Sigmoid colon (tissue), 7 donors: Measurements from ENCODE around the gene ETV5. TPM values are rescaled to one million over a fixed set of nuclear protein-coding genes. Genes with fewer than 3 reads are reported as not detected.

ENCODE experiments used
- DNase-seq: peaks from one replicate; pipeline ENCODE4 v3.0.0-alpha.2; 2019
- H3K27ac ChIP-seq, 4 donors: fragments of 200-600 bp; sonication (generic); one replicate each; pipeline ENCODE4 v1.5.1; 2016 to 2019; ENCODE audit warnings: mild to moderate bottlenecking in 1 of 4
- H3K27me3 ChIP-seq, 3 donors: fragments of 200-600 bp; sonication (generic); one replicate each; pipeline ENCODE4 v1.5.1; 2019; ENCODE audit warnings: mild to moderate bottlenecking in 1 of 3
- H3K36me3 ChIP-seq, 4 donors: fragments of 200-600 bp; sonication (generic); one replicate each; pipeline ENCODE4 v1.5.1; 2016 to 2019
- H3K4me1 ChIP-seq, 4 donors: fragments of 200-600 bp; sonication (generic); one replicate each; pipeline ENCODE4 v1.5.1; 2017 to 2019
- H3K4me3 ChIP-seq, 4 donors: fragments of 200-600 bp; sonication (generic); one replicate each; pipeline ENCODE4 v1.5.1; 2017 to 2019; ENCODE audit warnings: mild to moderate bottlenecking in 2 of 4, moderate library complexity in 1 of 4
- H3K9me3 ChIP-seq, 4 donors: fragments of 200-600 bp in 3 of 4; sonication (generic) in 3 of 4; one replicate each; pipeline versions ENCODE4 v1.5.1 to v1.6.1; 2013 to 2019
- CTCF ChIP-seq, 4 experiments: fragments of 450-650 bp in 3 of 4; fragments of 200-600 bp in 1 of 4; IDR thresholded peaks; one replicate each; pipeline ENCODE4 v1.5.1; 2016 to 2019; ENCODE audit warnings: antibody characterized with exemption in 4 of 4, mild to moderate bottlenecking in 3 of 4, moderate library complexity in 2 of 4
- EP300 ChIP-seq, 4 donors: sonication (generic); formaldehyde crosslinking; IDR thresholded peaks; one replicate each; pipeline ENCODE4 v1.6.1; 2017; ENCODE audit warnings: antibody characterized with exemption in 4 of 4
- POLR2A ChIP-seq, 2 donors: fragments of 450-650 bp; IDR thresholded peaks; one replicate each; pipeline ENCODE4 v1.6.1; 2016; ENCODE audit warnings: antibody characterized with exemption in 2 of 2, mild to moderate bottlenecking in 2 of 2, moderate library complexity in 2 of 2
- POLR2AphosphoS5 ChIP-seq, 4 donors: sonication (generic); formaldehyde crosslinking; IDR thresholded peaks; one replicate each; pipeline ENCODE4 v1.6.1; 2017; ENCODE audit warnings: antibody characterized with exemption in 4 of 4
- WGBS, 2 donors: extraction: QIAGEN DNeasy Blood & Tissue Kit; methylation state at CpG; one replicate each; pipeline ENCODE4 v1.1.7; 2013; 5-methylcytosine and 5-hydroxymethylcytosine counted together
- intact Hi-C: fragments of 100-400 bp; cut with DNase I; formaldehyde crosslinking; loops from one replicate; pipeline ENCODE4 v1.15.1; 2023
- polyA plus RNA-seq, 3 donors: library from polyadenylated mRNA; stranded (reverse); fragments of 200-250 nt; gene quantifications; one replicate each; pipeline ENCODE4 v1.2.3, GENCODE V29; 2013
- total RNA-seq, 4 donors: library from RNA; depleted of rRNA; stranded (reverse); fragments of >200 nt; gene quantifications; one replicate each; pipeline ENCODE4 v1.1.0, GENCODE V29; 2016
- donor health status: healthy with polysubstance abuse.
- donor health status: Bipolar disorder and iron deficiency.
- donor health status: healthy.

Gene ETV5
- total and polyA plus RNA-seq, 7 donors: 2.3 to 8.4 (median 6.3) TPM

- Histone ChIP-seq H3K36me3 (peaks cover 0 to 4% (median 0%) of the 10 kb centered on the region in 4 donors), H3K4me1 (no peaks in the 10 kb centered on the region), H3K4me3 (no peak overlapping the region), H3K27ac (no peak overlapping the region), H3K27me3 (no peaks in the 10 kb centered on the region), H3K9me3 (no peaks in the 10 kb centered on the region)
- WGBS, 2 donors: 89 to 94% methylated on average over 2 of the region's 2 CpGs
- intact Hi-C loops: no loop called here
- no peak for DNase-seq
- TF ChIP-seq CTCF (IDR thresholded peaks at IDR 0.05): no peak
- no peak for TF ChIP-seq EP300 (IDR thresholded peaks at IDR 0.05)
- TF ChIP-seq POLR2A (IDR thresholded peaks at IDR 0.05): no peak
- no peak for TF ChIP-seq POLR2AphosphoS5 (IDR thresholded peaks at IDR 0.05)
These were observed 25.1 kb downstream of the ETV5 start for GRCh38 chr3:186083746-186084145.

GRCh38 chr3:186082150-186082549, 26.7 kb downstream of the ETV5 start:
- peaks cover 0 to 6% (median 0%) of the 10 kb centered on the region in 4 donors for H3K36me3 ChIP-seq
- DNase-seq: no peak
- H3K27me3 ChIP-seq: no peaks in the 10 kb centered on the region
- WGBS, 2 donors: 88 to 94% methylated on average over 8 of the region's 8 CpGs
- H3K27ac ChIP-seq: no peak overlapping the region
- H3K4me1 ChIP-seq: no peaks in the 10 kb centered on the region
- no peaks in the 10 kb centered on the region for H3K9me3 ChIP-seq
- intact Hi-C loops: no loop called here
- no peak overlapping the region for H3K4me3 ChIP-seq
- TF ChIP-seq POLR2A (IDR thresholded peaks at IDR 0.05) (no peak), CTCF (IDR thresholded peaks at IDR 0.05) (no peak), EP300 (IDR thresholded peaks at IDR 0.05) (no peak), POLR2AphosphoS5 (IDR thresholded peaks at IDR 0.05) (no peak)

GRCh38 chr3:186081678-186082077, 27.2 kb downstream of the ETV5 start:
- H3K4me1 ChIP-seq: no peaks in the 10 kb centered on the region
- no peak for DNase-seq
- H3K4me3 ChIP-seq: no peak overlapping the region
- TF ChIP-seq POLR2A (IDR thresholded peaks at IDR 0.05) (no peak), CTCF (IDR thresholded peaks at IDR 0.05) (no peak), EP300 (IDR thresholded peaks at IDR 0.05) (no peak), POLR2AphosphoS5 (IDR thresholded peaks at IDR 0.05) (no peak)
- no peaks in the 10 kb centered on the region for H3K27me3 ChIP-seq
- intact Hi-C loops: no loop called here
- H3K36me3 ChIP-seq: peaks cover 0 to 6% (median 0%) of the 10 kb centered on the region in 4 donors
- H3K27ac ChIP-seq: no peak overlapping the region
- 94 to 96% methylated on average over 2 of the region's 2 CpGs for WGBS, 2 donors
- H3K9me3 ChIP-seq: no peaks in the 10 kb centered on the region

GRCh38 chr3:186080849-186081438, 27.9 kb downstream of the ETV5 start:
- intact Hi-C loops: no loop called here
- TF ChIP-seq POLR2A (IDR thresholded peaks at IDR 0.05) (no peak), EP300 (IDR thresholded peaks at IDR 0.05) (no peak), POLR2AphosphoS5 (IDR thresholded peaks at IDR 0.05) (no peak), CTCF (IDR thresholded peaks at IDR 0.05) (no peak)
- Histone ChIP-seq H3K27ac (no peak overlapping the region), H3K9me3 (no peaks in the 10 kb centered on the region), H3K4me1 (no peaks in the 10 kb centered on the region), H3K27me3 (no peaks in the 10 kb centered on the region), H3K36me3 (peaks cover 0 to 6% (median 0%) of the 10 kb centered on the region in 4 donors), H3K4me3 (no peak overlapping the region)
- no peak for DNase-seq
- WGBS, 2 donors: 73 to 77% methylated on average over 5 of the region's 5 CpGs

- Histone ChIP-seq H3K4me1 (no peaks in the 10 kb centered on the region), H3K27ac (no peak overlapping the region), H3K9me3 (no peaks in the 10 kb centered on the region), H3K27me3 (no peaks in the 10 kb centered on the region), H3K4me3 (no peak overlapping the region), H3K36me3 (peaks cover 0 to 10% (median 2%) of the 10 kb centered on the region in 4 donors)
- DNase-seq: no peak
- WGBS, 2 donors: 82 to 88% methylated on average over 7 of the region's 7 CpGs
- intact Hi-C loops: no loop called here
- TF ChIP-seq POLR2A (IDR thresholded peaks at IDR 0.05) (no peak), CTCF (IDR thresholded peaks at IDR 0.05) (no peak), EP300 (IDR thresholded peaks at IDR 0.05) (no peak), POLR2AphosphoS5 (IDR thresholded peaks at IDR 0.05) (no peak)
These were observed 29.0 kb downstream of the ETV5 start for GRCh38 chr3:186079925-186080324.
